Subcutaneous abdominal adipose tissue (tissue), 5 donors: ENCODE measurements around the gene SEPTIN11.

Experiments used
- H3K27ac ChIP-seq: one replicate; pipeline ENCODE4 v1.7.0; 2013; ENCODE audit warnings: low read depth, mild to moderate bottlenecking, inconsistent platforms, low read length, moderate library complexity
- H3K27me3 ChIP-seq, 5 donors: one replicate each; pipeline ENCODE4 v1.7.0; 2013; ENCODE audit warnings: low read length in 5 of 5, inconsistent platforms in 1 of 5; ENCODE audit not compliant: control insufficient read depth in 5 of 5, insufficient read depth in 4 of 5
- H3K36me3 ChIP-seq, 5 donors: one replicate each; pipeline ENCODE4 v1.7.0; 2013; ENCODE audit warnings: low read length in 5 of 5; ENCODE audit not compliant: control insufficient read depth in 5 of 5, insufficient read depth in 5 of 5
- H3K4me1 ChIP-seq, 5 donors: one replicate each; pipeline ENCODE4 v1.7.0; 2013; ENCODE audit warnings: low read length in 5 of 5, mild to moderate bottlenecking in 3 of 5, moderate library complexity in 1 of 5; ENCODE audit not compliant: control insufficient read depth in 5 of 5, insufficient read depth in 5 of 5
- H3K4me3 ChIP-seq, 5 donors: one replicate each; pipeline ENCODE4 v1.7.0; 2013; ENCODE audit warnings: low read length in 5 of 5, low read depth in 1 of 5
- H3K9ac ChIP-seq, 5 donors: one replicate each; pipeline ENCODE4 v1.7.0; 2013; ENCODE audit warnings: low read length in 5 of 5, mild to moderate bottlenecking in 4 of 5, moderate library complexity in 3 of 5
- H3K9me3 ChIP-seq, 5 donors: one replicate each; pipeline ENCODE4 v1.7.0; 2013; ENCODE audit warnings: low read length in 5 of 5; ENCODE audit not compliant: control insufficient read depth in 5 of 5
- donor health status: healthy.
- donor health status: healthy.
- donor health status: healthy.
- donor health status: healthy.
- donor health status: healthy.

SEPTIN11 gene

GRCh38 chr4:76974150-76974549 lies 24.6 kb downstream of the SEPTIN11 start:
- H3K9ac ChIP-seq: no peak overlapping the region
- H3K9me3 ChIP-seq: no peaks in the 10 kb centered on the region
- H3K4me3 ChIP-seq: no peak overlapping the region
- peaks cover 0 to 57% (median 29%) of the 10 kb centered on the region in 5 donors for H3K4me1 ChIP-seq
- no peaks in the 10 kb centered on the region for H3K27me3 ChIP-seq
- H3K36me3 ChIP-seq: peaks cover 0 to 7% (median 4%) of the 10 kb centered on the region in 5 donors
- H3K27ac ChIP-seq: peak overlapping the region; percentile 19

- Histone ChIP-seq H3K36me3 (peaks cover 0 to 7% (median 4%) of the 10 kb centered on the region in 5 donors), H3K27me3 (no peaks in the 10 kb centered on the region)
Observed at GRCh38 chr4:76977113-76977512, 27.6 kb downstream of the SEPTIN11 start.

GRCh38 chr4:76977736-76978350 lies 28.3 kb downstream of the SEPTIN11 start:
- Histone ChIP-seq H3K9me3 (no peaks in the 10 kb centered on the region), H3K27me3 (no peaks in the 10 kb centered on the region), H3K36me3 (peaks cover 0 to 7% (median 4%) of the 10 kb centered on the region in 5 donors), H3K9ac (no peak overlapping the region), H3K4me1 (peaks cover 0 to 59% (median 56%) of the 10 kb centered on the region in 5 donors), H3K4me3 (no peak overlapping the region), H3K27ac (peak overlapping the region; percentile 9)

More at GRCh38 chr4:76977113-76977512, 27.6 kb downstream of the SEPTIN11 start:
- H3K27ac ChIP-seq: peak overlapping the region; percentile 34
- H3K4me3 ChIP-seq: no peak overlapping the region
- no peak overlapping the region for H3K9ac ChIP-seq
- peaks cover 0 to 56% (median 54%) of the 10 kb centered on the region in 5 donors for H3K4me1 ChIP-seq
- no peaks in the 10 kb centered on the region for H3K9me3 ChIP-seq

DNA sequence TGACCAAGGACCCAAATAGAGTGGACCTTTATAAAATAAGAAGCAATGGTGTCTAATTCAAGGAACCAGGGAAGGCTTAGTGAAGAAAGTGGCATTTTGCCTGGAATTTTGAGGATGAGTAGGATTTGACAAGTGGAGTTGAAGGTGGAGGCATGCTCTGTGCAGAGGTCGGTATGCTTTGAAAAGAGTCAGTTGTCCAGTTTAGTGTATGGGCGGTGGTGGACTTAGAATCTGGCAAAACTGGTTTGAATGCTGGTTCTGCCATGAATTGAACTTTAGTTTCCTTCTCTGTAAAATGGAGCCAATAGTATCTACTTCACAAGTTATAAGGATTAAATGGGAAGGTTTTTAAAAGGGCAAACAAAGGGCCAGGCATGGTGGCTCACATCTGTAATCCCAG lies 29.7 kb downstream of the SEPTIN11 start:
- Histone ChIP-seq H3K27ac (peak overlapping the region; percentile 18), H3K36me3 (peaks cover 0 to 7% (median 0%) of the 10 kb centered on the region in 5 donors), H3K9ac (no peak overlapping the region), H3K27me3 (no peaks in the 10 kb centered on the region), H3K4me1 (peaks cover 4 to 72% (median 69%) of the 10 kb centered on the region in 5 donors), H3K9me3 (no peaks in the 10 kb centered on the region), H3K4me3 (no peak overlapping the region)

GRCh38 chr4:76980261-76980660 lies 30.7 kb downstream of the SEPTIN11 start:
- H3K4me1 ChIP-seq: peaks cover 4 to 79% (median 72%) of the 10 kb centered on the region in 5 donors
- peak overlapping the region in 2 of 5 donors; percentile 20 to 25 for H3K4me3 ChIP-seq
- no peak overlapping the region for H3K9ac ChIP-seq
- peaks cover 0 to 7% (median 0%) of the 10 kb centered on the region in 5 donors for H3K36me3 ChIP-seq
- no peaks in the 10 kb centered on the region for H3K27me3 ChIP-seq
- H3K27ac ChIP-seq: peak overlapping the region; percentile 42
- no peaks in the 10 kb centered on the region for H3K9me3 ChIP-seq

GRCh38 chr4:76981644-76982043 lies 32.1 kb downstream of the SEPTIN11 start:
- H3K36me3 ChIP-seq: no peaks in the 10 kb centered on the region
- H3K9ac ChIP-seq: no peak overlapping the region
- no peak overlapping the region for H3K4me3 ChIP-seq
- H3K9me3 ChIP-seq: no peaks in the 10 kb centered on the region
- H3K4me1 ChIP-seq: peaks cover 8 to 92% (median 83%) of the 10 kb centered on the region in 5 donors
- H3K27me3 ChIP-seq: no peaks in the 10 kb centered on the region
- H3K27ac ChIP-seq: peak overlapping the region; percentile 87

DNA sequence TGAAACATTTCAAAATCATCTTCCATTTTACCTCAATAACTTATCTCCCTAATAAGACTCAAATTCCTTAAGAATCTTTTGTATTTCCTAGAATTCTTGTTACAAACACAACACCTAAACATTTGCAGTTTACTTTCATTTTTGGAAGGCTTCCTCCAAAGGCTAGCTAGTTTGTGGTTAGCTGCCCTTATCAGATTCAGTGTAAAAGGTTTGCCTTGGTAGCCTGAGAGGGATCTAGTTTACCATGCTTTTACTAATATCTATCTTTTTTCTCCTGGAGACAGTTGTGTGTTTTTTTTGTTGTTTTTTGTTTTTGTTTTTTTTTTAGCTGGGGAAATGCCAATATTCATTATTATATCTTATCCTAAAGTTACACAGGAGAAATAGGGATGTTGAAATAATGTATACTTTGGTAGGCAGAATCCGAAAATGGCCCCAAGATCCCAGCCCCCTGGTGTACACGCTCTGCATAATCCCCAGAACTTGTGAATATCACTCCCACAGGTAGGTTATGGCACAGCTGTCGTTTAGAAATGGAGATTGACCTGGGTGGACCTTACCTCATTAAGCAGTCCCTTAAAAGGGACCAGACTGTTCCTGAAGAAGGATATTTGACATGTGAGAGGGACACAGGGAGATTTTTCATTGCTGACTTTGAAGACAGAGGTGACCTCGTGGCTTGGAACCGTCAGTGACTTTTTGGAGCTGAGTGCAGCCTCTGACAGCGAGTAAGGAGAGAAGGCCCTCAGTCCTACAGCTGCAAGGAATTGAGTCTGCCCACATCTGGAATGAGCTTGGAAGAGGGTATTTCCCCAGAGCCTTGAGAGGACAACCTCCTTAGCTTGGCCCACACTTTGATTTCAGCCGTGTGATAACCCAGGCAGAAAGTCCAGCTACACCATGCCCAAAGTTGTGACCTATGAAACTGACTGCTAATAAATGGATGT lies 33.4 kb downstream of the SEPTIN11 start:
- Histone ChIP-seq H3K27ac (peak overlapping the region; percentile 87), H3K9ac (peak overlapping the region in 1 of 5 donors; percentile 17), H3K4me1 (peaks cover 13 to 95% (median 86%) of the 10 kb centered on the region in 5 donors), H3K36me3 (no peaks in the 10 kb centered on the region), H3K9me3 (no peaks in the 10 kb centered on the region), H3K4me3 (no peak overlapping the region), H3K27me3 (no peaks in the 10 kb centered on the region)

DNA sequence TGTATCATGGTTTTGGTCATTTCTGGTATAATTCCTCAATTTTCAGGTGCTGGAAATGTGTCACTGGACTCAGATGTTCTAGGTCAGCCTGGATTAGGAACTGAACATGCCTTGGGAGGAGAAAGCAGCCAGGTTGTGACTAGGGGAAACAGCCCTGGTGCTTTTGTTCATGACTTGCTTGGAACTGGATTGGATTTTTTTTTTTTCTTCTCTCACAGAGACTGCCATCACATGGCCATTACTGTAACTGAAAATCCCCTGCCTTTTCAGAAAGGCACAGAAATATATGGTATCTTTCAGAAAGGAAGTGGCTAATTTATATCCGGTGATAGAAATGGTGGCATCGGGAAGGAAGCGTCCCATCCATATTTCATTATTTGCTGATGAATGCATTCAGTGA lies 34.6 kb downstream of the SEPTIN11 start:
- Histone ChIP-seq H3K9ac (peak overlapping the region in 3 of 5 donors; percentile 8 to 49 (median 44)), H3K4me3 (peak overlapping the region in 3 of 5 donors; percentile 3 to 37 (median 6)), H3K27ac (peak overlapping the region; percentile 87), H3K27me3 (no peaks in the 10 kb centered on the region), H3K36me3 (no peaks in the 10 kb centered on the region), H3K9me3 (no peaks in the 10 kb centered on the region), H3K4me1 (peaks cover 13 to 86% (median 74%) of the 10 kb centered on the region in 5 donors)

DNA sequence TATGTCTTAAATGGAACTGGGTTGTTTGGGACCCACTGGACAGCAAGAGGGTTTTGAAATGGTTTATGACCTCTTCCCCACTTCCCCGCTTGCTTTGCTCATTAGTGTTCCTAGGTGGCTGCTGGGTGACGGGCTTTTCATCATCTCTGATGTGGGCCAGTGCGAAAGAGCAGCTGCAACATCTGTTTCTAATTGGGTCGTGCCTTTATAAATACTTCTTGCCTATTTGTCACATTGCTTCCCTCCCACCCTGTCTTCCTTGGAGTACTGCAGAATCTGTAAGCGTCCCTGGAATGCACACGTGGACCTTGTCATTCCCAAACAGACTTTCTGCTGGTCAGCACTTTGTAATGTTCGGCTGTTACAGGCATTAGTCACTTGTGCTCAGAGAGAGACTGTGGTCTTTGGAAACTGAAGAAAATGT lies 35.2 kb downstream of the SEPTIN11 start:
- Histone ChIP-seq H3K9me3 (no peaks in the 10 kb centered on the region), H3K27ac (peak overlapping the region; percentile 87), H3K27me3 (no peaks in the 10 kb centered on the region), H3K4me1 (peaks cover 13 to 82% (median 71%) of the 10 kb centered on the region in 5 donors), H3K9ac (peak overlapping the region in 3 of 5 donors; percentile 23 to 49 (median 44)), H3K36me3 (no peaks in the 10 kb centered on the region), H3K4me3 (peak overlapping the region in 3 of 5 donors; percentile 3 to 37 (median 6))
